ENCODE measurements around the gene CKAP4. TPM values are rescaled to one million over a fixed set of nuclear protein-coding genes. Genes with fewer than 3 reads are reported as not detected.

CKAP4 gene
- total RNA-seq, 1 experiment from 2014 or later = 101 TPM

DNA sequence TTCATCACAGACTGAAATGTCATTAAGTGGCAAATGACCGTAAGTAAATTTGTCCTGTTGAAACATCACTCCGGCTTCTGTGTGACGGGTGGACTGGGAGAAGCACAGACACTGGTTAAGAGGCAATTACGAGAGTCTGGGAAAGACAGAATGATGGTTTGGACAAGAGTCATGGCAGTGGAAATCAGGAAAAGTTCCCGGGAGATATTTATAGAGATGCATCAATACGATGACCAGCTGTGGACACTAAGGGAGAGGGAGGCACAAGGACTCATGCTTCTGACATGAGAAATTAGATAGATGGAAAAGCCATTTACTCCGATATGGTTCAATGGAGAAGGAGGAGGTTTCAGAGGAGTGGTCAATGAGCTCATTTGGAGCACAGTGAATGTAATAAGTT, 27.3 kb downstream of the CKAP4 start:
- H3K27ac Mint-ChIP-seq (ENCODE audit: low read depth, unreplicated experiment) = no peak overlapping the region
- ChIA-PET POLR2A (no interaction called here), CTCF (interaction anchor here (0.7 to 2.5 kb wide), 4 partner anchors 51 to 138 kb away, joined by 3 to 9 read pairs (median 6); no protein-coding TSS in a partner anchor)
- peaks cover 11% of the 10 kb centered on the region for H3K27me3 Mint-ChIP-seq (ENCODE audit: insufficient read depth, unreplicated experiment)
- intact Hi-C loops (cut with micrococcal nuclease) = loop anchor here (5.0 to 10.0 kb wide), 3 partner anchors 83 to 624 kb away; partner anchors contain the start of genes NUAK1 and RIC8B
- no peaks in the 10 kb centered on the region for H3K9me3 Mint-ChIP-seq (ENCODE audit: unreplicated experiment)
- no peak for TF ChIP-seq CTCF (IDR thresholded peaks at IDR 0.05; ENCODE audit: unreplicated experiment)
- H3K4me1 Mint-ChIP-seq (ENCODE audit: insufficient read depth, unreplicated experiment) = no peaks in the 10 kb centered on the region
- no TSS peak for BruUV-seq (replicated peaks)
- H3K4me3 Mint-ChIP-seq (ENCODE audit: unreplicated experiment) = no peak overlapping the region
- no peak for DNase-seq (ENCODE audit: unreplicated experiment)
- no peaks in the 10 kb centered on the region for H3K36me3 Mint-ChIP-seq (ENCODE audit: insufficient read depth, unreplicated experiment)

DNA sequence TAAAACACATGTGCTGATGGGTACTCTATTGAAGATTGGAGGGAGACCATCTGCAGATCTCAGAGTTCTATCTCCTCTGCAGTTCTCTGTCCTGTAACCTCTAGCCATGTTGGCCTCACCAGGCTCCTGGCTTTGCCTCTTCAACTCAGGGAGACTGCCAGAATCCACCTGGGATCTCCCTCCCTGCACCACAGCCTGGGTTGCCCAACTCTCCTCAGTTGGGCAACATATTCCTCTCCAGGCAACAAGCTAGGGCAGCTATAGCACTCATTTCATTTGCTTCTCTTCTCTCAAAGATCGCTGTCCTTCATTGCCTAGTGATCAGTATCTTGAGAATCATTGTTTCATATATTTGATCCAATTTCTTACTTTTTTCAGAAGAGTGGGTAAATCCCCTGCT, 28.8 kb downstream of the CKAP4 start:
- peak; percentile 17 for DNase-seq (ENCODE audit: unreplicated experiment)
- ChIA-PET CTCF (interaction anchor here (0.7 to 1.0 kb wide), 4 partner anchors 18 to 799 kb away, joined by 3 to 5 read pairs (median 4); no protein-coding TSS in a partner anchor), POLR2A (interaction anchor here (0.6 kb wide), 1 partner anchor 82 kb away, joined by 3 read pairs; no protein-coding TSS in a partner anchor)
- Mint-ChIP-seq H3K27ac (ENCODE audit: low read depth, unreplicated experiment) (no peak overlapping the region), H3K4me3 (ENCODE audit: unreplicated experiment) (no peak overlapping the region), H3K27me3 (ENCODE audit: insufficient read depth, unreplicated experiment) (peaks cover 23% of the 10 kb centered on the region), H3K36me3 (ENCODE audit: insufficient read depth, unreplicated experiment) (no peaks in the 10 kb centered on the region), H3K4me1 (ENCODE audit: insufficient read depth, unreplicated experiment) (no peaks in the 10 kb centered on the region), H3K9me3 (ENCODE audit: unreplicated experiment) (no peaks in the 10 kb centered on the region)
- intact Hi-C loops (cut with micrococcal nuclease) = no loop called here
- TF ChIP-seq CTCF (IDR thresholded peaks at IDR 0.05; ENCODE audit: unreplicated experiment) = no peak
- BruUV-seq (replicated peaks) = no TSS peak

GRCh38 chr12:106217706-106218105, 30.1 kb downstream of the CKAP4 start:
- no peaks in the 10 kb centered on the region for H3K9me3 Mint-ChIP-seq (ENCODE audit: unreplicated experiment)
- no peaks in the 10 kb centered on the region for H3K36me3 Mint-ChIP-seq (ENCODE audit: insufficient read depth, unreplicated experiment)
- POLR2A ChIA-PET = no interaction called here
- CTCF ChIA-PET = interaction anchor here (0.6 to 1.8 kb wide), 5 partner anchors 9 to 797 kb away, joined by 3 to 9 read pairs (median 3); no protein-coding TSS in a partner anchor
- DNase-seq (ENCODE audit: unreplicated experiment) = no peak
- peaks cover 31% of the 10 kb centered on the region for H3K27me3 Mint-ChIP-seq (ENCODE audit: insufficient read depth, unreplicated experiment)
- BruUV-seq (replicated peaks) = no TSS peak
- no peak overlapping the region for H3K27ac Mint-ChIP-seq (ENCODE audit: low read depth, unreplicated experiment)
- H3K4me1 Mint-ChIP-seq (ENCODE audit: insufficient read depth, unreplicated experiment) = no peaks in the 10 kb centered on the region
- H3K4me3 Mint-ChIP-seq (ENCODE audit: unreplicated experiment) = no peak overlapping the region
- intact Hi-C loops (cut with micrococcal nuclease) = no loop called here
- TF ChIP-seq CTCF (IDR thresholded peaks at IDR 0.05; ENCODE audit: unreplicated experiment) = no peak

DNA sequence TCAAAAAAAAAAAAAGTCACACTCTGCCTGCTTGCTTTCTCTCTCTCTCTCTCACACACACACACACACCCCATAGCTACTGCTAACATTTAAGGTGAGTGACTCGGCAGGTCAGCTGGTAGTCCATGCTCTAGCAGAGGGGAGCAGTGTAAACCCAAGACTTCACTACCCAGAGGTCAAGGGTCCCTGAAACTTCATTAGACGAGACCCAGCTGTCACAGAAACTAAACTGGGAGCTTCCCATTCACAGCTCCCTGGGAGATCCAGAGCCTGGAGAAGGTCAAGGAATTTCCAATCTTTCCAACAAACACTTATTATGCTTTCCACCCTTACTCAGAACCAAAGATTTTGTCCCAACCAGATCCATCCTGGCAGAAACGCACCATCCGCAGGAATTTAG, 33.2 kb downstream of the CKAP4 start:
- DNase-seq (ENCODE audit: unreplicated experiment) = no peak
- intact Hi-C loops (cut with micrococcal nuclease) = no loop called here
- BruUV-seq (replicated peaks) = no TSS peak
- Mint-ChIP-seq H3K4me3 (ENCODE audit: unreplicated experiment) (no peak overlapping the region), H3K27me3 (ENCODE audit: insufficient read depth, unreplicated experiment) (peaks cover 54% of the 10 kb centered on the region), H3K9me3 (ENCODE audit: unreplicated experiment) (no peaks in the 10 kb centered on the region), H3K36me3 (ENCODE audit: insufficient read depth, unreplicated experiment) (peaks cover 5% of the 10 kb centered on the region), H3K27ac (ENCODE audit: low read depth, unreplicated experiment) (no peak overlapping the region), H3K4me1 (ENCODE audit: insufficient read depth, unreplicated experiment) (no peaks in the 10 kb centered on the region)
- ChIA-PET CTCF (interaction anchor here (0.6 to 1.7 kb wide), 4 partner anchors 9 to 794 kb away, joined by 3 to 18 read pairs (median 3); no protein-coding TSS in a partner anchor), POLR2A (interaction anchor here (0.7 kb wide), 1 partner anchor 233 kb away, joined by 3 read pairs; no protein-coding TSS in a partner anchor)
- no peak for TF ChIP-seq CTCF (IDR thresholded peaks at IDR 0.05; ENCODE audit: unreplicated experiment)
